GM20000 (cell line): ENCODE measurements around the gene TPK1.
"Not testable (repeated sequence)": the region's sequence is repeated elsewhere in the genome, so short reads cannot be mapped to it uniquely, and the experiment has no call there.

Source experiments
- DNase-seq: peaks from one replicate; pipeline ENCODE4 v3.0.0; 2012; ENCODE audit warnings: low spot score
- CTCF ChIP-seq: IDR thresholded peaks from 2 replicates; pipeline ENCODE4 v1.5.1; 2012; ENCODE audit warnings: mild to moderate bottlenecking, control low read depth; ENCODE audit errors: extremely low read depth, missing control alignments

The TPK1 gene

GRCh38 chr7:144596953-144597352, 238.9 kb downstream of the TPK1 start:
- DNase-seq, result no peak
- no peak for TF ChIP-seq CTCF

GRCh38 chr7:144594580-144594979, 241.3 kb downstream of the TPK1 start:
- no peak for DNase-seq
- TF ChIP-seq CTCF, result no peak

GRCh38 chr7:144588559-144589051, 247.2 kb downstream of the TPK1 start:
- no peak for TF ChIP-seq CTCF

DNA sequence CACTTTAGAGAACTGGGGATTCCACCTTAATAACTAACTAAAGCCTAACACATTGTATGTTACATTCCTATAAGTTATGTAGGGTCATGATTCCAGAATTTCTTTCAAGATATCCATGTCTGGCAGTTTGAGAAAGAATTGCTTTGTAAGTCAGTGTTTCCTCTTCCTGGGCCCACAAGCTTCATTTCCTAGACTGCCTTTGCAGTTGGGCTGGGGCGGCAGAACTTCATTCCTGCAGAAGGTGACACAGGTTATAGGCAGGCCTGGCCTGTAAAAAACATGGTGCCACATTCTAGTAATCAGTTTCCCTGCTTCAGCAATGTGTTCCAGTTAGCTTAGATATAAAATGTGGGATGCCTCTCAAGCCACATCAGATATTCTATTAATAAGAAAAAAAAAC, 248.2 kb downstream of the TPK1 start:
- TF ChIP-seq CTCF, result no peak
- no peak for DNase-seq

More at GRCh38 chr7:144588559-144589051, 247.2 kb downstream of the TPK1 start:
- no peak for DNase-seq

GRCh38 chr7:144584726-144585125, 251.1 kb downstream of the TPK1 start:
- no peak for DNase-seq
- TF ChIP-seq CTCF, result no peak

DNA sequence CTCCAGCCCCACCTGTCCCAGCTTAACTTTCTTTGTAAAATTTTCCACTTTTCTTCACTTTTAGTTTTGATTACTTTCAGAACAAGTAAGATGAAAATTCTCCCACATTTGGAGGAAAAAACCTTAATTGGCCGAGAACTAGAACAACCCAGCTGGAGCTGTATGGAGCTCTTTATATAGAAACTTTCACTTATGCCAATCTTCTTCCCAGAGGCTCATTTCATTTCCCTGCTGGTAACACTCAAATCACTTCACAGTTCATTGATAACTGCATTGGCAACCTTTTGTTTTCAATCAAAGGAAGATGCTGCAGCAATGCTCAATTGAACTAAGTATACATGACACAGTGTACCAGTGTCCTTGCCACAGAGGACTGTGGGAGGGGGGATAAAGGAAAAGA, 256.2 kb downstream of the TPK1 start:
- no peak for TF ChIP-seq CTCF
- DNase-seq, result no peak

DNA sequence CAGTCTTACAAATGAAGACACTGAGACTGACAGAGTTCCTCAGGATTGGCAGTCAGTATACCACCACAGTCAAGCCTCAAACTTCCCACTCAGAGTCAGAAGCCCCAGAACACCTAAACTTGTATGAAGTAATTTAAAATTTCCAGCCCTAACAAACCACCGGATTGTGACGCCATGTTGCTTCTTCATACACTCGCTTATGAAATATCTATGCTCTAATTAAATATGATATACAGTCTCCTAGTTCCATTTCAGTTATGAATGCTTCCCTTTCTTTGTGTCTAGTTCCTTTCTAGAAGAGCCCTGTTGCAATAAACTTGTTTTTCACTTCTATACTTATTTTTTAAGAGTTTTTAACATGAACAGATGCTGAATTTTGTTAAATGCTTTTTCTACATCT, 260.4 kb downstream of the TPK1 start:
- DNase-seq, result no peak
- TF ChIP-seq CTCF, result no peak

DNA sequence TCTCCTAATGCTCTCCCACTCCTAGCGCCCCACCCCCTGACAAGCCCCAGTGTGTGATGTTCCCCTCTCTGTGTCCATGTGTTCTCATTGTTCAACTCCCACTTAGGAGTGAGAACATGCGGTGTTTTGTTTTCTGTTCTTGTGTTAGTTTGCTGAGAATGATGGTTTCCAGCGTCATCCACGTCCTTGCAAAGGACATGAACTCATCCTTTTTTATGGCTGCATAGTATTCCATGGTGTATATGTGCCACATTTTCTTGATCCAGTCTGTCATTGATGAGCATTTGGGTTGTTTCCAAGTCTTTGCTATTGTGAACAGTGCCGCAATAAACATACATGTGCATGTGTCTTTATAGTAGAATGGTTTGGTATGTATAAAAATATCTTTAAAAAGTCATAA, 261.1 kb downstream of the TPK1 start:
- not testable (repeated sequence) for DNase-seq
